Stimulated activated naive CD4-positive, alpha-beta T cell (primary cell): ENCODE data around the gene TAS1R1.
A peak's percentile ranks its signal among the peaks of the same experiment; 100 is the strongest.
"Not testable (repeated sequence)": the region's sequence is repeated elsewhere in the genome, so short reads cannot be mapped to it uniquely, and the experiment has no call there.

Source experiments
- DNase-seq, 6 experiments: peaks; one replicate each; lab custom pipeline; 2025; lab: John Stamatoyannopoulos, UW

Gene TAS1R1

DNA sequence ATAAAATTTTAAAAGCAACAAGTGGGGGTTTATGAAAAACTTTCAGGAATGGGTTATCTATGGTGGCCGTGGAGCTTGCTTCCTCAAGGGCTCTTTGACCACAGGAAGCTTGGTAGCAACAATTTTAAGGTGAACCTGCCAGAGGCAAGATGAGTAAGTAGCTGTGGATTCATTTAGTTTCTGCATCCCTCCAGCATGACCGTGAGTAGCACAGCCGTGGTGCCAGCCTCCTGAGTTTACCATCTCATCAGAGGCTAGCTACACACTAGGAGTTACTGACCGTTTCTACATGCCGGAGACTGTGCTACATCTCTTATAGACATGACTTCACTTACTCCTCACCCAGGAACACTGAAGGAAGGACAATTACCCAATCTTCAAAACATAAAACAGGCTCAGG, 33.6 kb upstream of the TAS1R1 start:
- no peak for DNase-seq

DNA sequence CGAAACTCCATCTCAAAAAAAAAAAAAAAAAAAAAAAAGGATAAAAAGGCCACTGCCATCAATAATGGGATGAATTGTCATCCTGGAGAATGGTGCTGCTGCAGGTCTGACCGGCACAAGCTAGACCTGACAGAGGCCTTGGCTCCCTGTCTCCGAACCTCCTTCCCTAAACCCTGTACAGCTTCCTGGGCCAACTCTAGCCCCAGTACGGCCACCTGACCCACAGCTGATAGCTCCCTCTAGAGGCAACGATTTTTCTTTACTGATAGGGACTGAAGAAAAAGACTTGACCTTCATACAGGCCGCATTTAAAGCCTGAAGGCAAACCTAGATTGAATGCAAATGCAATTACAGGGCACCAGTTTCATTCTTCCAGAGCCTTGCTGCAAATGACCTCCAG, 31.5 kb upstream of the TAS1R1 start:
- no peak for DNase-seq

DNA sequence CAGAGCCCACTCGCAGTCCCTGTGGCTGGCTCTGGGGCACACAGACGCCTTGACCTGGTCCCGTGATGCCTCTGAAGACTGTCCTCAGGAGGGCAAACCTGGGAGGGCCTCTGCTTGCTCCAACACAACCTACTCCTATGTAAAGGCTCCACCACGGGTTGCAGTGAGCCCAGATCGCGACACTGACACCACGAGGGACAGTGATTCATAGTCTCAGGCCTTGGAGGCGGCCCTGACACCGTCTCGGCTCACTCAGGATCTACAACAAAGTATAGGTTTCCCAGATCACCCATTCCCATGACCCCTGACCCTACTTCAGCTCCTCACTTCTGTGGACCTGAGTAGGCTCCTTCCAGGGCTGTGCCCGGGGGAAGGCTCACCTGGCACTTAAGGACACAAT, 28.8 kb upstream of the TAS1R1 start:
- DNase-seq = no peak

DNA sequence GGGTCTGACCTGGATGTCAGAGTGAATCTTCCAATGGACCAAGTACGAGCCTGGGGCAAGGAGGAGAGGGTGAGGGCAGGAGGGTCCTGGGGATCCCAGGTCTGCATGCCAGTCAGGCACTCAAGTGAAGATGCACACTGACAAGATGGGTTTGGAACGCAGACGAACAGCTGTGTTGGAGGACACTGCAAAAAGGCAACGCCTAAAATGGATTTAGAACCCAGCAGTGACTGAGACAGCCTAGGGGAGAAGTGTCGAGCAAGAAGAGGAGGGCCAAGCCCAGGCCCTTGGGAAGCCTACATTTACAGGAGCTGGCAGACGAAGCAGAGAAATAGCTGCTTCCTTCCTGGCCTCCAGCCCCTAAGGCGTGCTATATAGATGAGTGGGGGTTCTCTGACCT, 26.6 kb upstream of the TAS1R1 start:
- DNase-seq = no peak

DNA sequence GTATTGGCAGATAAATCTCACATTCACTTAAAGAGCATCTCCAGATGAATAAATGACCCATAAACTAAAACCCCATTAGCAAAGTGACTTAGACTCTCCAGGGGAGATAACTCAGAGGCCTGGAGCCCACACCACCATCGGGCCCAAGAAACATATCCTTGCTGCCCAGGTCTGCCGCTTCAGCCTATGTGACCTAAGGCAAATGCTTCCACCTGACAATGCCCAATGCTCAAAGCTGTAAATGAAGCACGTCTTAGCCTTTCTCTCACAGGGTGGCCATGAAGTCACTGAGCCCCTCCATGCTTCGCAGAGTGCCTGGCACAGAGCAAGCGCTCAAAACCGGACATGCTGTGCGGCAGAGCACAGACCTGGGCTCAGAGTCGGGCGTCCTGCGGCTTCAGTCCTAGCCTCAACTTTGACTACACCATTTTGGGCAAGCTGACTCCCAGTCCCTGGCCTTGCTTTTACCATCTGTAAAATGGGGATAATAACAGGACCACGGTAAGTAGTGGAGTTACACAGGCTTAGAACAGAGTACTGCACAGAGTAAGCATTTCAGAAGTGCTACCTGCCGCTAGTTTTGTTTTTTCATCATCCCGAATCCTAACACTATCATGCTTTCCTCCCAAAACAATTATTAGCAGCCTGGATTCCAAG, 24.5 kb upstream of the TAS1R1 start:
- DNase-seq = no peak

DNA sequence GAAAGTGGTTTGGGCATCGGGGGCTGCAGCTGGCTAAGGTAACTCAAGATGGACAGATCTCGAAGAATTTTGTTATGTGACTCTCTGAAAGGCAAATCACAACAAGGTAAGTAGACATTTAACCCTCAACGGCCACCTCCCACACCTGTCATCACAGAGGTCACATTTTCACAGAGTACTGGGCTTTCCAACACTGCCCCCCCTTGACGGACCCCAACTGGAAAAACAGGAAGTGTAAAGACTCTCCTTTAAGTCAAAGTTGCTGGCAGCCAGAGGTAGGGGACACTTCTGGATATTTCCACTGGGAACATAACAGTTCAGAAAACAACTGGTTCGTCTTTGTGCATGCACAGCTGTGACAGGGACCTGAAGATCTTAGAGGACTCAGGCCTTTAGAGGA, 23.1 kb upstream of the TAS1R1 start:
- no peak for DNase-seq

DNA sequence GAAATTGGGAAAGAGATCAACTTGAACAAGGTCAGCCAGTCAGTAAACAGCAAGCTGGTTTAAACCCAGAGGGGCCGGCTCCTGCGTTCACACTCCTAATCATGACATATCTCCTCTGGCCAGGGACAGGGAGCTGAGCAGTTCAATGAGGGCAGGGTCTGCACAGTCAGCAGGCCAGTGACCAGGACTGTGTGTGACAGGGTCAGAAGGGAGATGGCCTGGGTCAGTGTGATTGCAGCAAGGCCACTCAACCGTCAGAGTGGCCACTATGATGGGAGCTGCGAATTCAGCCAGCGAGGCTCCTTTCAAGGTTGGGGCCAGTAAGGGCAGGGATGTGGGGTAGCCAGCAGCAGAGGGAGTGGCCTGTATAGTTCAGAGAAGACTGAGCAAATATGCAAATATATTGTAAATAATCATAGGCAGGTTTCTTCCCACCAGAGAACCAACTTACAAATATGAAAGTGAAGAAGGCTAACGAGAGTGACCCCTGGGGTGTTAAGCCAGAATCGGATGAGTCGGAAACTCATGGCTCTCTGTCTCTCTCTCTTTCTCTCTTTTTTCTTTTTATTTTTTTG, 20.8 kb upstream of the TAS1R1 start:
- no peak for DNase-seq

DNA sequence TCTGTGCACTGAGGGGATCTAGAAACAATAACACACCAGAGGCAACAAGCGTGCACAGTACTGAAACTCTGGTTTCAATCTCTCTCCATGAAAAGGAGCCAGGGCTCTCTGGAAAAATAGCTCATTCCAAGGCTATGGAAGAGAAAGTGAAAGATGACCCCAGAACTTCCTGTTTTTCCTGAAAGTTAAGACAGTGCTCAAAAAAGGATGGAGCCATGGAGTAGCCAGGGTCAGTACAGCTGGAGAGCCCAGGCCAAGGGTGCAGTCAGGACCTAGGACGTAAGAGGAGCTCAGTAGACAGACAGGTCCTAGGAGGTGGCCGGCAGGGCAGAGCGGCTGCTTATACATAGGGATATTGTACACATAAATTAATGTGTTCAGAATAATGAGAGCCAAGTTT, 19.9 kb upstream of the TAS1R1 start:
- no peak for DNase-seq

DNA sequence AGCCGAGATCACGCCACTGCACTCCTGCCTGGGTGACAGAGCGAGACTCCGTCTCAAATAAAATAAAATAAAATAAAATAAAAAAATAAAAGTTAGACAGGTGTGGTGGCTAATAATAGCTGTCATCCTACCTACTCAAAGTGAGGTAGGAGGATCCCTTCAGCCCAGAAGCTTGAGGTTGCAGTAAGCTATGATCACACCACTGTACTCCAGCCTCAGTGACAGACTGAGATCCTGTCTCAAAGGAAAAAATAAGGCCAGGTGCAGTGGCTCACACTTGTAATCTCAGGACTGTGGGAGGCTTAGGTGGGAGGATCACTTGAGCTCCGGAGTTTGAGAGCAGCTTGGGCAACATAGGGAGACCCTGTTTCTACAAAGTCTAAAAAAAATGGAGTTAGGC, 18.8 kb upstream of the TAS1R1 start:
- DNase-seq = no peak

DNA sequence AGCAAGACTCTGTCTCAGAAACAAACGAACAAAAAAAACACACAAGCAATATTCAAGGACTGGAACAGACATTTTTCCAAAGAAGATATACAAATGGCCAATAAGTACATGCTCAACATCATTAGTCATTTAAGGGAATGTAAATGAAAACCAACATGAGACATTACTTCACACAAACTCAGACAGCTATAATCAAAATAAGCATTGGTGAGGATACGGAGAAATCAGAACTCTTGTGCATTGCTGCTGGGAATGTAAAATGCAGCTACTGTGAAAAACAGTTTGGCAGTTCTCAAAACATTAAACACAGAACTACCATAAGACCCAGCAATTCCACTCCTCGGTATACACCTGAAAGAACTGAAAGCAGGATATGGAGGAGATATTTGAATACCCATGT, 16.2 kb upstream of the TAS1R1 start:
- no peak for DNase-seq

DNA sequence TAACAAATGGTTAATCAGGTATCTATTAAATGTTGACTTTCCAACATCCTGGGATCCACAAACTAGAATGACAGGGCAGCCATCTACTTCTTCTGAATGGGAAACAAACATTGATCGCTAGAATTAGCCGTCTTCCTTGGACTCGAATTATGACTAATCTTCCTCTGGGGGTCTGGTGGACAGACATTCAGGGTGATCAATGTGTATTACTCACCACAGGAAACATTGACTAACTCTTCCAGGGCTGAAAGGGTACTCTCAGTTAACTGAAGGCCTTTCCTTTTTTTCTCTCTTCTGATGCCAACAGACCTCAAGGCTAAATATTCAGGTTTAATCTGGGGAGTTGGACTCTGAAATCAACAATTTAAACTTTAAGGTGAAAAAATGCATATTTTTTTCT, 10.3 kb upstream of the TAS1R1 start:
- no peak for DNase-seq

DNA sequence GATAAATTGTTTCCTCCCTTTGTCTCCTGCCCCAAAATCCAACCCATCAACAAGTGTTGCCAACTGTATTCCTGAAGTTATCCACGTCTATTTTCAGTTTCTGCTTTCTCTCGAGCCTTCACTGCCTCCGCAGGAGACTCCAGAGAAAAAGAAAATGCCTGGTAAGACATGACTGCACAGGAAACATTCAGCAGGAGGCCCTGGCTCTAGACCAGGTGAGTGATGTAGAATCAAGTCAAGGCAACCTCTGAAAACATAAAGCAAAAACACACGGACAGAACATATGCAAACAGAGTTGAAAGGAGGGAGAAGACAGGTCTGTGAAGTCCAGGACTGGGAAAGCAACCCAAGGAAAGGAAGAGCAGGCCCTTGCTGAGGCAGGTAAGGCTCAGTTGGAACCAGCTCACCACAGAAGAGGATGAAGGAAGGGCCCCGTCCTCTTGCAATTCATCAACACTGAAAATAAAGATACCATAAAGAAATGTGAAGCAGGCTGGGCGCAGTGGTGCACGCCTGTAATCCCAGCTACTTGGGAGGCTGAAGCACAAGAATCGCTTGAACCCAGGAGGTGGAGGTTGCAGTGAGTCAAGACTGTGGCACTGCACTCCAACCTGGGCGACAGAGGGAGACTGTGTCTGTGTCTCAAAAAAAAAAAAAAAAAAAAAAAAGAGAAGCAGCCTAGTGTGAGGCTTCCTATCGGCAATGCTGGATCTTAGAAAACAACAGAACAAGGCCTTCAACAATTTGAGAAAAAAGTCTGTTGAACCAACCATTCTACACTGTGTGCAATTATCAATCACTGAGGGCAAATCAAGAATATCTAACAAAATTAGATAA, 9.6 kb upstream of the TAS1R1 start:
- peak in 4 of 6 experiments; percentile 6 to 62 (median 54) for DNase-seq

DNA sequence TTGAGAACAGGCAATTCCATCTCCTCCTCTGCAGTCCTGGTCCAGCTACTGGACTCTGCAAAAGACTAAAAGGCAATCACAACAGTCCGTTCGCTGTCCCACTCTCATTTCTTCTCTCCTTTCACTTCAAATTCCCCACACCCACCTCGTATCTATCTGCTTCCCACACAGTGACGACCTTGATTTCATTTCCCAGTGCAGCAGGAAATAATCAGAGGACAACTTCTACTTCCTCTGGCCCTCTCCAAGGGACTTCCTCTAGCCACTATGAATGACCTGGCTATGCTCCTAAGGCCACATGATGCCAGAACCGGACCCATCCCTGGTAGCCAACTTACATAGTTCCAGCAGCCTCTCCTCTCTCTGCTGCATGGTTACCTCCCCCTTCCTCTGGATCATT, 8.8 kb upstream of the TAS1R1 start:
- no peak for DNase-seq

DNA sequence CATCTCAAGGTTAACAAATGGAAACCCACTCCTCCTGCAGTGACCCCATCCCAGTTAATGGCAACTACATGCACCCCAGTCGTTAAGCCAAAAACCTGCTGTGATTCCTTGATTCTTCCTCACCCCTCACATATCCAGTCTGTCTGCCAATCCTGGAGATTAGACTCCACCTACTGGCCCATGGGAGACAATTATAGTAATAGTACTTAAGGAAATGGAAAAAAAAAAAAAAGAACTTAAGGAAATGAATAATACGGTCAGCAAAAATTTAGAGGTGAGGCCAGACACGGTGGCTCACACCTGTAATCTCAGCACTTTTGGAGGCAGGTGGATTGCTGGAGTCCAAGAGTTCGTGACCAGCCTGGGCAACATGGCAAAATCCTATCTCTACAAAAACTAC, 7.8 kb upstream of the TAS1R1 start:
- no peak for DNase-seq

DNA sequence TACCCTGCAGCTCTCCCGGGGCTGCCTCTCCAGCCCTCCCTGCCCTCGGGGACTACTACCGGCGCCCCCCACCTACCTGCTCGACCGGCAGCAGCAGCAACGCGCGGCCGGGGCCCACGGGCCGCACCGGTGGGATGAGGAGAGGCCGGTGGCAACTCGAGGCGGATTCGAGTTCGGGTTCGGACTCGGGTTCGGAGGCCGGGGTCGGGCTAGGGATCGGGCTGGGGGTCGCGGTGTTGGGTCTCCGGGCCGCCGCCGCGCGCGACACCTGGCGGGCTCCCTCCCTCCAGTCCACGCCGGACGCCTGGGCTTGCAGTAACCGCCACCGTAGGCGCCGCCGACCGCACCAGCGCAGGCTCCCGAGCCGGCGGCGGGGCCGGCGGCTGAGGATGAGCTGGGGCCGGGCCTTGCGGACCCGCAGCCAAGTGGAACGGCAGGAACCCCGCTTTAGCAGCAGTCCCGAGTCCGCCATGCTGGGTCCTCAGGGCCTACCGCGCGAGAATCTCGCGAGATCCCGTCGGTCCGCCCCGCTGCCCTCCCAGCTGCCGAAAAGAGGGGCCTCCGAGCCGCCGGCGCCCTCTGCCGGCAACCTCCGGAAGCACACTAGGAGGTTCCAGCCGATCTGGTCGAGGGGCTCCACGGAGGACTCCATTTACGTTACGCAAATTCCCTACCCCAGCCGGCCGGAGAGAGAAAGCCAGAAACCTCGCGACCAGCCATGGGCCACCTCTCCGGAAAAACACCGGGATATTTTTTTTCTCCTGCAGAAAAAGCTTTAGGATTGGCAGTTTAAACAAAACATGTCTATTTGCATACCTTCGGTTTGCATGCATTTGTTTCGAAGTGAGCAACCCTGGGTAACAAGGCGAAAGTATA, 838 bp upstream of the TAS1R1 start, which contains the start of gene NOL9:
TSS of gene NOL9 (minus strand) at position 483 of the 876 bp plus-strand sequence. CDS start at position 472, 11 bp downstream.
- peak; percentile 88 to 94 (median 93) for DNase-seq

DNA sequence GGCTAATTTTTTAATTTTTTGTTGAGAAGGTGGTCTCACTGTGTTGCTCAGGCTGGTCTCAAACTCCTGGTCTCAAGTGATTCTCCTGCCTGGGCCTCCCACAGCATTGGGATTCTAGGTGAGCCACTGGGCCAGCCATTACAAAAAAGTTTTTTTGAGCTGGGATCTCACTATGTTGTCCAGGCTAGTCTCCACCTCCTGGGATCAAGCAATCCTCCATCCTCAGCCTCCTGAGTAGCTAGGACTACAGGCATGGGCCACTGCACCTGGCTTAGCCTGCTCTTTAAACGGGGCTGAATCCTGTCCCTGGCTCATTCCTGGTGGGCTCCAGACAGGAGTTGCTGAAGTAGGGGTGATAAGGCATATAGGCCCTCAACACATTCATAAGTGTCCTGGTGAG, 2.5 kb downstream of the TAS1R1 start:
- no peak for DNase-seq

DNA sequence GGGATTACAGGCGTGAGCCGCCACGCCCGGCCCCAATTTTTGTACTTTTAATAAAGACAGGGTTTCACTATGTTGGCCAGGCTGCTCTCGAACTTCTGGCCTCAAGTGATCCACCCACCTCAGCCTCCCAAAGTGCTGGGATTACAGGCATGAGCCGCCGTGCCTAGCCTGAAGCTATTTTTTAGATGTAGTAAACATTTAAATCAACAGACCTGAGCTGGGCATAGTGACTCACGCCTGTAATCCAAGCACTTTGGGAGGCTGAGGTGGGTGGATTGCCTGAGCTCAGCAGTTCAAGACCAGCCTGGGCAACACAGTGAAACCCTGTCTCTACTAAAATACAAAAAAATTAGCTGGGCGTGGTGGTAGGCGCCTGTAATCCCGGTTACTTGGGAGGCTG, 4.1 kb downstream of the TAS1R1 start:
- not testable (repeated sequence) for DNase-seq

DNA sequence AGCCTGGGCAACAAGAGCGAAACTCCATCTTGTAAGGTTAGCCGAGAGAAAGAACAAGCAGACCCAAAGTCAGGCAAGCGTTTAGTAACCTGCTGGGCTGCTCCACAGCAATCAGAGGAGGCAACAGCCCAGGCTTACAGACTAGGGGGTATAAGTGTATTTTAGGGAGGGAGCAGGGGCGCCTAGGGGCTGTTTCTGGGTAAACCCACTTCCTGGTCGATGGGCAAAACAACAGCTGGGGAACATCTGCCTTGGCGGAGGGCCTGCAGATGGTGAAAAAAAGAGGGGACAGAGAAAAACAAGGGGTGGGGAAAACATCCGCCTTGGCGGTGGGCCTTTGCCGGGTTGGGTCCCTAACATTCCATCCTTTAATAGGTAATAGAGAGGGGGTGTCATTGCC, 5.2 kb downstream of the TAS1R1 start:
- no peak for DNase-seq

DNA sequence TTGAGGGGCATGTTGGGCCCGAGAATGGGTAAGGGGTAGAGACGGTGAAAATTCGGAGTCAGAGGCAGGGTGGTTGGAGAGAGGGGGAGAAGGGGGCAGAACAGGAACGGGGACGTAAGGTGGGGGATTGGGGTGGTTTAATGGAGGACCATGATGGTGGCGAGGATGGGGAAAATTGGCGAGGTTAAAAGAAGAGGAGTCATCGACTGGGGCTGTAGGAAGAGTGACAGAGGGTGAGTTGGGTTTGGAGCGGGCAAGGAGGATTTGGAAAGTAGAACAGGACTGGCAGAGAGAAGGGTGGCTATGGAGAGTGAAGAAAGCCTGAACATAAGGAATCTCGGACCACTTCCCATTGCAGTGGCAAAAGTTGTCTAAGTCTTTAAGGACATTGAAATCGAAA, 13.9 kb downstream of the TAS1R1 start:
- no peak for DNase-seq

DNA sequence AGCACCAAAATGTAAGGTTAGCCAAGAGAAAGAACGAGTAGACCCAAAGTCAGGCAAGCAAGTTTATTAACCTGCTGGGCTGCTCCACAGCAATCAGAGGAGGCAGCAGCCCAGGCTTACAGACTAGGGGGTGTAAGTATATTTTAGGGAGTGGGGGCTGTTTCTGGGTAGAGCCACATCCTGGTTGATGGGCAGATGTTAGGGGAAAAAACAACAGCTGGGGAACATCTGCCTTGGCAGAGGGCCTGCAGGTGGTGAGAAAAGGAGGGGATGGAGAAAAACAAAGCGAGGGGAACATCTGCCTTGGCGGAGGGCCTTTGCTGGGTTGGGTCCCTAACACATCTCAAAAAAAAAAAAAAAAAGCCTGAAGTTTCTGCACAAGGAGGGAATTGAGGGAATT, 15.0 kb downstream of the TAS1R1 start:
- DNase-seq = no peak

DNA sequence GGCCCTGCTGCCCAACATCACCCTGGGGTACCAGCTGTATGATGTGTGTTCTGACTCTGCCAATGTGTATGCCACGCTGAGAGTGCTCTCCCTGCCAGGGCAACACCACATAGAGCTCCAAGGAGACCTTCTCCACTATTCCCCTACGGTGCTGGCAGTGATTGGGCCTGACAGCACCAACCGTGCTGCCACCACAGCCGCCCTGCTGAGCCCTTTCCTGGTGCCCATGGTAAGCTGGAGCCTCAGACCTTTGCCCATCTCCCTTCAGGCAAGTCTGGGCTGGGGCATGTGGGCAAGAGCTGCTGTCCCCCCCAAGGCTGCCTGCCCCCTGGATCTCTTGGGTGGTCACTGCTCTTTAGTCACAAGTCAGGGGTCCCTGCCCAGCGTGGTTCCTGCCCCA, 15.9 kb downstream of the TAS1R1 start:
- DNase-seq = no peak

DNA sequence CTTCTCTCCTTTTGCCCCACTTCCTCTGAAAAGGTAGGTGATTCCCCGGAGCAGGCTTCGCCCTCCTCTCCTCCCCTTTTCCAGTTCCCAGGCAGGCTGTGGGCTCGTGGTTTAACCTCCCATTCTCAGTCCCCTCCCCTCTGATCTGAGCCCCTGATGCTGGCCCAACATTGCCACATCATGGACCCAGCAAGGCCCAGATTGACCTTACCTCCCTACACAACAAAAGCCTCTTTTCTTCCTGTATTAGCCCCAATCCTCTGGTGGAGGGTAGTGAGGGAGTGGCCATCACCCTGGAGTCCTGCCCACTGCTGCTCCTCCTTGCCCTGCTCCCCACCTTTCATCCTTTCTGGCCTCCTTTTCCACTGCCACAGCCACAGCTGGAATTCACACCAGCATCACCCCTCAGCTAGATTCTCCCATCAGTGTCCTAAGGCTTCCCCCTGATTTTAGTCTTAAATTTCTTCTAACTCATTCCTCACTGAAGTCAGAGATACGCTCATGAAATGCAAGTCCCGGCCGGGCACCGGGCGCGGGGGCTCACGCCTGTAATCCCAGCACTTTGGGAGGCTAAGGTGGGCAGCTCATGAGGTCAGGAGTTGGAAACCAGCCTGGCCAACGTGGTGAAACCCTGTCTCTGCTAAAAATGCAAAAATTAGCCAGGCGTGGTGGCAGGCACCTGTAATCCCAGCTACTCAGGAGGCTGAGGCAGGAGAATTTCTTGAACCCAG, 17.7 kb downstream of the TAS1R1 start:
- DNase-seq = no peak
